ENCODE measurements around the gene SMIM3.
A peak's percentile ranks its signal among the peaks of the same experiment; 100 is the strongest.
"Not testable (repeated sequence)": the region's sequence is repeated elsewhere in the genome, so short reads cannot be mapped to it uniquely, and the experiment has no call there.

The SMIM3 gene, protein sequence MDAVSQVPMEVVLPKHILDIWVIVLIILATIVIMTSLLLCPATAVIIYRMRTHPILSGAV

DNA sequence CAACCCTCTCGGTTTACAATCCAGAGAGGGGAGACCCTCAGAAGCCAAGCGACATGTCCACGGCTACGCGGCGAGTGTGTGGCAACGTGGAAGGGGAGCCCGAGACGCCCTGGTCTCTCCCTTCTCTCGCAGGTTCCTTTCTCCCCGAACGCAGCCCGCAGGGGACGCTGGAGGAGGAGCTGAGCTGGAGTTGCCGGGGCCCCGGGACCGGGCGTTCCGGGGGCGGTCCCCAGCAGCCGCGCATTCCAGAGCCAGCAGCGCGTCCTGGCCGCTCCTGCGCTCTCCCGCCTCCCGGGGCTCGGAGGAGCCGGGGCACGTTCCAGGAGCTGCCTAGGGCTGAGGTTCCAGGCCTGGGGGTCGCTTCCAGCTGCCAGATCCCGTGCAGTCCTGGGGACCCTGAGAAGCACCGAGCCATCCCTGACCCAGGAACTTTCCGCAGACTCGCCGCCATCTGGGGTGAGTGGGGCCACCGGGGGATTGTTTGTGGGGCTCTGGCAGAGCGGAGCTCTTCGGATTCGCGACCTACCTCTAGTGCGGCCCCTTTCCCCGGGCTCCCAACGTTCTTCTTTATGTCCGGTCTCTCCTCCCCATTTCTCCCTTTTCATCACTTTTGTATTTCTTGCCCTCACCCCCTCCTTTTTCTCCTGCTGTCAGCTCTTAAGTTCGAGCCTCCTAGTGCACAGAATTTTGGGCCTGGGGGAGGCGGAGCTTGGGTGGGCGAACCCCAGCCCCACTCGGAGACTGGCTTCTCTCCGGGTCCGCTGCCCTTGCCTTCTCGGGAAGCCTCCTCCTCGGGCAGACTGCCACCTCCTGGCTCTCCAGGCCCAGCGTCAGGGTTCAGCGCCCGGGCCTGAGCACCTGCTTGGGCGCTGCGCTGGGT lies at the start of gene SMIM3:
SMIM3 (plus strand) TSS at position 241 of the 880 bp plus-strand sequence. CDS start 16,684 bp downstream, outside the sequence.
- peak; percentile 21 for DNase-seq

DNA sequence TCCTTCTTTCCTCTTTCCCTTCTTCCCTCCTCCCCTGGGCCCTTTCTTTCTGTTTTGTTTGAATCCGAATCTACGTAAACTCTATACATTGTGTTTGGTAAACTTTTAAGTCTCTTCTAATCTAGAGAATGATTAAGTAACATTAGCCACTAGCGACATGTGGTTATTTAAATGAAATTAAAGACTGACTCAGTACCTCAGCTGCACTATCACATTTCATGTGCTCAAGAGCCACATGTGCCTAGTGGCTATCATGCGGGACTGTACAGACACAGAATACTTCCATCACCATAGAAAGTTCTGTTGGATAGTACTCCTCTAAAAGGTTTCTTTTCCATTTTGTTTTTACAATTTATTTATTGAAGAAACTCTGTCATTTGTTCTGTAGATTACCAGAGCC lies 48.7 kb upstream of the SMIM3 start:
- no peak for DNase-seq

DNA sequence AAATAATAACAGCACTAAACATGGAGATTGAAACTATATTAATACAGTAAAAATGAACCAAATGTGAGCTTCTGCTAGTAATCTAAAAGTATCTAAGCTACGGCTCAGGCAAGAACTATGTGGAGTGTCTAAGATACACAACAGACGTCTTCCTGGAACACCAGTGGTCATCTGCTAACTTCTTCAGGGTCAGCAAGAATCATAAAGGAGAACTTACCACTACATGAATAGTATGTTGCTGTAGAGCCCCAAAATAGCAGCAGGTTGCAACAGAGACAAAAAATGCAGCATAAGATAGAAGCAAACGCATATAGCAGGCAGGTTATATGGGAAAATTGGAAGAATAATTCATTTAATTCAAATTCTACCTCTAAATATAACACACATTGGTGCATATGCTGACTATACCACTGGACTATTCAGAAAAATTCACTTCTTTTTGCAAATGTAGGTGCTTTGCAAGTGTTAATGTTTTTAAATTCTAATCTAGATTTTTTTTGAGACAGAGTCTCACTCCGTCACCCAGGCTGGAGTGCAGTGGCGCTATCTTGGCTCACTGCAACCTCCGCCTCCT lies 46.8 kb upstream of the SMIM3 start:
- no peak for DNase-seq

DNA sequence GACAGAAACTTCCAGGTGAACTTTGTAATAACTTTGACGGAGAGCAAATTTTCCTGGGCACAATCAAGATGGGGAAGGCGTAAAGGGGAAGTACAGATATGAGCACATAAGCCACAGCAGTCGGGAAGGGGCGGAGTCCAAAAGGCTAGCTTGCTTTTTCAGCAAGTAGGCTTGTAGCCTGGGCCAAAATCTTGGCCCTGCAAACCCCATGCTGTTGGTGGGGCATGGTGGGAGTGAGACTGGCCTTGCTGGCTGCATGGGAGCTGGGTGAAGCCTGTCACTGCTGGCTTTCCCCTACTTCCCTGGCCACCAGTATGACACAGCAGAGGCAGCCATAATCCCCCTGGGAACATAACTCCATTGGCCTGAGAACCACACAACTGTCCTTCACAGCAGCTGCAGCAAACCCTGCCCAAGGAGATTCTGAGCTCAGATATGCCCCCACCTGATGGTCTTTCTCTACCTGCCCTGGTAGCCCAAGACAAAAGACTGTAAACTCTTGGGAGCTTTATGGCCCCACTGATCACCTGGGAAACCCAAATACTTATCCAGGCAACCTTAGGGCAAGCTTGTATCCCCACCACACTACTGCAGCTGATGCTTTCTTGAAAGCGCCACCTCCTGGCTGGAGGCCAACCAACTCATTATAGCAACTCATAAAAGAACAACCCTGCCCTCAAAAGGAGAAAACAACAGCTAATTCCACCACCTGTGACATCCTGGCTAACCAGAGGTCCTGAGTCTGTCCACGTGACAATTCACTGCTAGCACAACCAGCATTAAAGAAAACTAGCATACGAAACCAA lies 43.8 kb upstream of the SMIM3 start:
- no peak for DNase-seq

DNA sequence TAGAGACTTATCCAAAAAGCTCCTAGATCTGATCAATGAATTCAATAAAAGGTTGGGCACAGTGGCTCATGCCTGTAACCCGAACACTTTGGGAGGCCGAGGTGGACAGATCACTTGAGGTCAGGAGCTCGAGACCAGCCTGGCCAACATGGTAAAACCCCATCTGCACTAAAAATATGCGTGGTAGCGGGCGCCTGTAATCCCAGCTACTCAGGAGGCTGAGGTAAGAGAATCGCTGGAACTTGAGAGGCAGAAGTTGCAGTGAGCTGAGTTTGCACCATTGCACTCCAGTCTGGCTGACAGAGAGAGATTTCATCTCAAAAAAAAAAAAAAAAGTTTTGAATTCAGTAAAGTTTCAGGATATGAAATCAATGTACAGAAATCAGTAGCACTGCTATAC lies 39.7 kb upstream of the SMIM3 start:
- no peak for DNase-seq

DNA sequence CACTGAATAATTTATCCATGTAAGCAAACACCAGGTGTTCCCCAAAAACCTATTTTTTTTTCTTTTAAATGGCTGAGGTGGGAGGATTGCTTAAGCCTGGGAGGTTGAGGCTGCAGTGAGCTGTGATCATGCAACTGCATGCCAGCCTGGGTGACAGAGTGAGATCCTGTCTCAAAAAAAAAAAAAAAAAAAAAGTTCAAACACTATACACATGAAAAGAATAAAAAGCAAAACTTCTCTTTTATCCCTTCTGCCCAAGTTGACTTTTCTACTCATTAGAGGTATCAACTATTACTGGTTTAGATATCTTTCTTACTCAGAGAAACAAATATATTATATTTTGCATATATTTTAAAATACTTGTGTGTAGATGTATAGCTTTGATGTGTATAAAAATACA lies 37.6 kb upstream of the SMIM3 start:
- no peak for DNase-seq

DNA sequence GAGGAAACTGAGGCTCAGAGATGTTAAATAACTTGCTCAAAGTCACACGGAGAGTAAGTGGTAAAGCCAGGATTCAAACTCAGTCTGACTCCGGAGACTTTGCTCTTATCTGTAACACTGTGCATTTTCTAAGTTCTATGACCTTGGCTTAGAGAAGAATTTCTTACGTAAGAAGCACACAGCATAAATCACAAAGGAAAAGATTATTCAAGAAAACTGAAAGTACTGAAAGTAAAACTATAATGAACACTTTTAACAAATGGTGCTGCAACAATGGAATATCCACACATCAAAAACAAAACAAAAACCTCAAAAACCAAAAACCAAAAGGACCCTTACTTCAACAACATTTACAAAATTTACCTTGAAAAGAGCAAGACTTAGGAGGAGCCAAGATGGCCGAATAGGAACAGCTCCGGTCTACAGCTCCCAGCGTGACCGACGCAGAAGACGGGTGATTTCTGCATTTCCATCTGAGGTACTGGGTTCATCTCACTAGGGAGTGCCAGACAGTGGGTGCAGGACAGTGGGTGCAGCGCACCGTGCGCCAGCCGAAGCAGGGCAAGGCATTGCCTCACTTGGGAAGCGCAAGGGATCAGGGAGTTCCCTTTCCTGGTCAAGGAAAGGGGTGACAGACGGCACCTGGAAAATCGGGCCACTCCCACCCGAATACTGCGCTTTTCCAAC lies 36.0 kb upstream of the SMIM3 start:
- not testable (repeated sequence) for DNase-seq

DNA sequence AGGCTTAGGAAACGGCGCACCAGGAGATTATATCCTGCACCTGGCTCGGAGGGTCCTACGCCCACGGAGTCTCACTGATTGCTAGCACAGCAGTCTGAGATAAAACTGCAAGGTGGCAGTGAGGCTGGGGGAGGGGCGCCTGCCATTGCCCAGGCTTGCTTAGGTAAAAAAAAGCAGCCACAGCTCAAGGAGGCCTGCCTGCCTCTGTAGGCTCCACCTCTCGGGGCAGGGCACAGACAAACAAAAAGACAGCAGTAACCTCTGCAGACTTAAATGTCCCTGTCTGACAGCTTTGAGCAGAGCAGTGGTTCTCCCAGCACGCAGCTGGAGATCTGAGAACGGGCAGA lies 35.4 kb upstream of the SMIM3 start:
- DNase-seq: not testable (repeated sequence)

DNA sequence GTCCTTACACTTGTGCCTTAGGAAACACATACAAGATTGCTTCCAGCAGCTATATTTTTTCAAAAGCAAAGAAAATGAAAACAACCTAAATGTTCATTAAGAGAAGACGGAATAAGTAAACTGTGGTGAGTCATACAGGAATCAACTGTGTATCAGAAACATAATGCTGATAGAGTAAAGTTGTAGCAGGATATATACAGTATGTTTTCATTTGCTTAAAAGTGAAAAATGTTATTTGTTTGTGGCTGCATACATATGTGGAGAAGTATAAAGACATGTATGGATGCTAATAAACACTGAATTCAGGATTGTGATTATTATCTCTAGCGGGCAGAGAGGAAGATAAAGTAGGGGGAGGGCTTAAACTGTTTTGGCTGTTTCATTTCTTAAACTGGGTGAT lies 28.1 kb upstream of the SMIM3 start:
- DNase-seq: no peak

DNA sequence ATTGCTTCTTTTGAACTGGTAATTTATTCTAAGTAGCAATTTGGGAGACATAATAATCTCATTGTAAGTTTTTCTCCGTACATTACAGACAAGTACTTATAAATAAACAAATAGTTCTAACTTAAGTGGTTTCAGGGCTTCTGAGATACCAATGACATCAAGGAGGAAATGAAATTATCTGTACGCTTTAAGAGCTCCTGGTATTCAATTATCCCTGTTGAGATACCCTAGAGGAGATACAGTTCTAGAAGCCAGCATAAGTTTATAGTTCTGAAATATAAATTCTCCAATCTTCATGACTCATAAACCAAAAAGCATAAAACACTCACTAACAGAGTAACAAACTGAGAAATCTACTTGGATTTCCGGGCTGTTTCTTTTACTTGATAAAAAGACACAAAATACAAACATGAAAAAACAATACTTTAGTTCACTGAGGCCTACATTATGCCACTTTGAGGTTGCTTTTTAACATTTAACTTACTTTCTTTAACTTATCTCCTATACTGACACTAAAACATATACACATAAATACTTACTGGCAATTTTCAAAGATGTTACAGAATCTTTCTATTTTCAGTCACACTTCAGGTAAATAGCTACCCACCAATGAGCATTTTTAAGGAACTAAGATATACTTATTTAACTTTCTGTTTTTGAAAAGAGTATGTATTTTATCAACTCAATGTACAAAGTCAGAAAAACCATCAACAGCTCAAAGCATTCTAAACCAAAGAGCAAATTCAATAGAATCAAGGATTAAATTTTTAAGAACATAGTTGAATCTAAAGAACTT lies 27.3 kb upstream of the SMIM3 start:
- DNase-seq: peak; percentile 10

DNA sequence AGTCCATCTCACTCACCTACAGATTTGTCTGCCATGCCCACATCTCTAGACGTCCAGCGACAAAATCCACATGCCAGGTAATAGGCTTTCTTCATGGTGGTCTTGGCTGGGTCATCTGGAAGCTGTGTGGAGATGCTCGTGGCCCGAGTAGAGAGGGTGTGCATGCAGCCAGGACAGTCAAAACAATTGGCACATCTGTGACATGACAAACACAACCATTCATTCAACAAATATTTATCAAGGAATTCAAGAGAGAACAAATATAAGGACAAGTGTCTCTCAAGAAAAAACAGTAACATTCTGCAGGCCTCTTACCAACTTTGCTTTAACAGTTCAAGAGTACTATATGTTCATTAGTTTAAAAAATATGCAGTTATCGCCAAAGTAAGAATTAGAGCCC lies 25.1 kb upstream of the SMIM3 start:
- no peak for DNase-seq

DNA sequence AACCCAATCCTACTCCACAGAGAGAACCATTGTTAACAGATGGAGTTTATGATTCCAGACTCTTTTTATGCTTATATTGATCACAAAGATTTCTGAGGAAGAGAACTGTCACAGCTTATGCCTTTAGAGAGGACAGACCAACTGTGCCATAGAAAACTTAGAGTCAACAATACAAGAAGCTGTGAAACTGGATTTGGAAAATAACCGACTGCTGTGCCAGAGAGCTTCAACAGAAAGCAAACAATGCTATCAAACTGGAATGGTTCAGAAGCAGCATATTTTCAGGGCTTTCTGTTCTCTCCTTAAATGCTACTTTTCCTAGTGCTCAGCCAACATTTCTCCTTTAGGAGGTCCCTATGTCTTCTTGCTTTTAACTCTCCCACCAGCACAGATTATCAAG lies 24.7 kb upstream of the SMIM3 start:
- DNase-seq: no peak

DNA sequence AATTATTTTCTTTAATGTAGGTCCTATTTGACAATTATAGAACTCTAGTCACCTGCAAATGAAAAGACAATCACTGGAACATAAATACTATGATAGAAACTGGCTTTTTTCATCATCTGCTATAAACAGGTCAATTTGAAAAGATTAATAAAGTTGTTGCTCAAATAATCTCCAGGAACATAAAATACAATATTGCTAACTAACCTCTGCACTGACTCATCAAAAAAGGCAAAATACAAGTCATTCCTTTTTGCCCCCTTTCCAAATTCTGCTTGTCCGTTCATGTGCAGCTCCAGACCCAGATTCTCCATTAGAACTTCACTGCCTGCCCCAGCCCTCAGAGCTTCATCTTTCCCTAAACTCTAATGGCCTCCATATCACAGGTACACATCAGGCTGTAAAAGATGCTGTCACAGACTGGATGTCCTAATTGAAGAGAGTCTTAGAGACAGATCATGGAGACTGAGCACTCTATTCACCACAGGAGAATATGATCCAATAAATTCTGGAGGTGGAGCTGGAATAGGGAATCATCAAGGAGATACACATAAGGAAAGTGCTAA lies 21.4 kb upstream of the SMIM3 start:
- DNase-seq: no peak

DNA sequence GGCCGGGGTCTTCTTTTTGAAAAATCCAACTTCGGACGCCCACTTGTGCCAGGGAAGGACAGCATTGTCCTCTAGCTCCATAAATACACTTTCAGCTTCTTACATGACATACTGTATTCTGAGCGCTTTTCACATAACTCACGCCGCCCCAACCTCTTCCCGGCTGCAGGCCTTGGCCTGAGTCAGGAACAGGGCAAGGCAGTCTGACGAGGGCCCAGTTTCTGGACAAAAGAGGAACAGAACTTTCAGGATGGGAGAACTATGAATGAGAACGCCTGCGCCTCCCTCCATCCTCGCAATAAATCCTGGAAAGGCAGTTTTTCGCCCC lies 20.4 kb upstream of the SMIM3 start:
- DNase-seq: no peak

DNA sequence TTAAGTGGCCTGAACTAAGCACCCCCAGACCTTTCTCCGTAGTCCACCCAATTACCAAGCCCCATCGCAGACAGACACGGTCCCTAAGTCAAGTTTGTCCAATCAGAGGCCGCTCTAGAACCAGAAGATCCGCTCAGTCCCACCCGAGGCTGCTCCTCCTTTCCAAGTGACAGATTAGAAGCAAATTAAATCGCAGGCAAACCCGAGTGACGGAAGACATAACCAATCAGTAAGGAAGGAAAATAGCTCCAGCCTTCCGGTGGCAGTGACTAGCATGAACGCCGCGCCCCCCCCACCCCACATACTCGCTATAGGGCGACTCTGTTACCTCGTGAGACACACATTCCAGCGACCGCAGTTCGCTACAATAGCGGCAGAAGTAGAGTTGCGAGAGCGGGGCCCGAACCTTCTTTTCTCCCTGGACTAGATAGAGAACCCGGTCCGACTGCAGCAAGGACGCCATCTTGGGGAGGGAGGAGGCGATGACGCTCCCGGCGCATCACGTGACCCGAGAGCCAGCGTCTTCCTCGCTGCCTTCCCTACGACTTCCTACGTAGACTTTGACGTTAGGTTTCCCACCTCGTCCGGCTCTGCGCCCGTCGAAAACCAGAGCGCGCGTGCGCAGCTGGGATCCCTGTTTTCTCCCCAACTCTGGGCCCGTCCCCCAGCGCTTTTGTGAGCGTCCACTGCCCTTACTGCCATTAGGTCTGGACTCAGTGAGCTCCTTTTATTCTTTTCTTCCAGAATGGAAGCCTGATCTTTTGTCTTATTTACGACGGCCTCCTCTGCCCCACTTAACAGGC lies 19.8 kb upstream of the SMIM3 start, which contains the start of gene DCTN4:
DCTN4 (minus strand) TSS at position 487 of the 803 bp plus-strand sequence; CDS start at position 463, 24 bp downstream.
- peak; percentile 88 for DNase-seq

DNA sequence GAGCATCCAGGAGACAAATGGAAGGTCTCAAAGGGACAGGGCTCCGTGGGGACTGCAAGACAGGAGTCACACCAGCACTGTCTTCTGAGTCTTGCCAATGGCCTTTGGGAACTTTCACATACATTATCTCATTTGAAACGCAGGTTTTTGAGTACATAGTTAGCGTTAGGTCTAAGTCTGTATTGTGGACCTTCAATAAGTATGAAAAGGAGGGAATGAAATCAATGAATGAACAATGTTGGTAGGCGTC lies 19.3 kb upstream of the SMIM3 start:
- DNase-seq: no peak

DNA sequence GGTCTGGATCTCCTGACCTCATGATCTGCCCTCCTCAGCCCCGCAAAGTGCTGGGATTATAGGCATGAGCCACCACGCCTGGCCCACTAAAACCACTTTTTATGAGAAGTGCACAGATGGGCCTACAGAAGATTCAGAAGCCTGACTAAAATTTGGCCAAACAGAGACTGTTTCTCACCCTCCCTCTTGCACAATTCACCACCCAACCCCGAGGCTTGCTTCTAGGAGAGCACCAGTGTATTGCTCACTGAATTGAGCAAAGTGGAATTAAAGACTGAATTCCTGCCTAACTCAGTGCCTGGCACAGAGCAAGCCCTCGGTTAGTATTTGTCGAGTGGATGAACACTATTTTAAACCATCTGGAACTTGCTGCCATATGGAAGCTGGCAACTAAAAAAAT lies 16.3 kb upstream of the SMIM3 start:
- no peak for DNase-seq

DNA sequence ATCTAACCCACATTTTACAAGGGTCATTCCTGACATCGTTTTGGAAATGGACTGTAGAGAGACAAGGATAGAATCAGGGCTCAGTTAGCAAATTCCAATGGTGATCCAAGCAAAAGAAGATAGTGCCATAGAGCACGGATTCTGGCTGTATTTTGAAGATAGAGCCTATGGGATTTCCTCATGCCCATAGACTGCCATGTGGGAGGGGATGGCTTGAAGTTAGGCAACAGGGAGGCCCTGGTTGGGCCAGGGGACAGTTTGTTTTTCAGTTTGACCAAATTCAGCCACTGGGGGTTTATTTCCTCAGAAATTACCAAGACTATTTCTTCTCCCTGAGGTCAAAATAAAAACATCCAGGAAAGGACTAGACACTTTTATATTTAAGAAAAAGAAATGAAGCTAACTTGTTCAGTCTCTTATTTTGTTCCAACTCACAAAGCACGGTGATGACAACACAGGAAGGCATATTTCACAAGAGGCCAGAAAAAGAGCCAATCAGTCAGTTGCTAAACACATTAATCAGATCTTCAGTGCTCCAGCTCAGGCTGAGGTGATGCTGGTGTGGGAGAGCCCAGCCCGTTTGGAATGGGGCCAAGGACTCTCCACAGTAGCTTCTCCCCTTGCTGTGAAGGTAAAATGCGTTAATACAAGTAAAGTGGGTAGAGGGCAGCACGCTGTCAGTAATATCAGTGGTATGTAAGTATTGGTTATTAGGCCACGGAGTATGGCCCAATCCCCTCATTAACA lies 15.4 kb upstream of the SMIM3 start:
- peak; percentile 29 for DNase-seq

DNA sequence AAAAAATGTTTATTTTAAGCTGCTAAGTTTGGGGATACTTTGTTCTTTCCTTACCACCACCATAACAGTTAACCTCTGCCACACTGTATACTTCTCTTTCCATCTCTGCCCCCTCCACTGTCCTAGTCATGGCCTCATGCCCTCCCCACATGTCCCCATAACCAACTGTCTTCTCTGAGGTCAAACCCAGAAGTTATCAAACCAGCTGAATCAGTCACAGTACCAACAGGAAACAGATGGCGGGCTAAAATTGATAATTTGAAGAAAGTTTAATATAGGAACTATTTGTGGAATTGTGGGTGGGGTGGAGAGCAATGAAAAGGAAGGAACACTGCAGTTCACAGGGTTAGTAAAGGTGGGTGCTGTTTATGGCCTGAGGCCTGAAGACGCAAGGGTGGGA lies 14.0 kb upstream of the SMIM3 start:
- no peak for DNase-seq

DNA sequence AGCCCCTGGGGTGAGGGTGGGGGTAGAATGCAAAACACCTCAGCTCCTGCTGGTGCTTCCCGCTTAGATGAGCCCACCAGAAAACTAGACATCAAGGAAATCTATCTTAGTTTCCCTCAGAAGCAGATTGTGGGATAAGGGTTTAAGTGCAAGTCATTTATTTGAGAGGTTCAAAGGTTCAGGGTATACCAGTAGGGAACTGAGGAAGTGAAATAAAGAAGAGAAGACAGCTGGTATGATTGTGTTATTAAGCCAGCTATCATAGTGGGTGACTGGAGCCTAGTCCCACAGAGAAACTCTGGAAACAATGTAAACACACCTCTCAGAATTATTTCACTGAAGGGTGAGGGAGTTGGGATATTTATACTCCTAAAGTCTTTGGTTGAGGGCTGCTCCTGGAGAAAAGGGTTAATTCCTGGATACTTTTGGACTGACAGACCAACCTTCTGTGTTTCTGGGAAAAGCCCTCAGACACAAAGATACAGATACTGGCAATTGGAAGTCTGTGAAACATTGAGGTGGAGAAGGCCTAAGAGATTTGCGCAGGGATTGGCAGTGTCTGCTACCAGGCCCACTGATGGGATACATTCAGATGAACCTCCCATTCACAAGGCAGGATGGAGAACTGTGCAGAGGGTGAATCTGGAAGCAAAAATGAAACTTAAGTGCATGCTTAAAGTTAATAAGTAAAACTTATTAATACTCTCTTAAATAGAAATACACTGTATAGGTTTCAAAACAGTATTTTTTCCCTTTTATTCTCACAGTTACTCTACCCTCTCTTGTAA lies 13.4 kb upstream of the SMIM3 start:
- DNase-seq: no peak
